GM12878 (cell line): ENCODE data around the gene SERPING1. TPM values are rescaled to one million over a fixed set of nuclear protein-coding genes. Genes with fewer than 3 reads are reported as not detected.

ENCODE experiments used
- ATAC-seq: fragments of 200-7000 bp; cut with Tn5 transposase; 3 replicates; pipeline ENCODE4 v1.9.1; 2020; ENCODE audit warnings: mild to moderate bottlenecking, moderate library complexity
- BruUV-seq: library from RNA; stranded (reverse); fragments of 400-500 nt; replicated peaks from 2 replicates; lab custom pipeline; 2021; lab: Mats Ljungman, UMichigan
- CTCF ChIA-PET: fragments of 300-600 bp; sonication (Branson Sonifier 250); formaldehyde crosslinking; extraction: SDS; loops from one replicate; lab custom pipeline; 2021; ENCODE audit warnings: inconsistent platforms; lab: Yijun Ruan, JAX
- POLR2A ChIA-PET: fragments of 350-600 bp; formaldehyde crosslinking; extraction: SDS; loops from one replicate; lab custom pipeline; 2021; ENCODE audit warnings: inconsistent platforms; lab: Charles Lee
- RAD21 ChIA-PET: fragments of 300-600 bp; sonication (Branson Sonifier 250); formaldehyde crosslinking; loops from one replicate; lab custom pipeline; 2023; ENCODE audit warnings: antibody characterized with exemption; ENCODE audit not compliant: unreplicated experiment; lab: Charles Lee
- SMC1A ChIA-PET: fragments of 300-600 bp; sonication (Branson Sonifier 250); formaldehyde crosslinking; loops from one replicate; lab custom pipeline; 2023; ENCODE audit not compliant: unreplicated experiment, uncharacterized antibody; lab: Charles Lee
- DNase-seq: peaks from one replicate; pipeline ENCODE4 v3.0.0-alpha.2; 2011; ENCODE audit warnings: low read depth, low spot score
- FAIRE-seq: peaks from 3 replicates; lab custom pipeline; 2011; peaks lifted over from hg19 to GRCh38; lab: Jason Lieb, UNC
- H2AFZ ChIP-seq: 2 replicates; pipeline ENCODE4 v1.6.0; 2011; ENCODE audit warnings: low read depth, low read length, control low read depth; ENCODE audit not compliant: control insufficient read depth
- H3K27ac ChIP-seq: 2 replicates; pipeline ENCODE4 v1.5.1; 2011; ENCODE audit warnings: control low read depth; ENCODE audit not compliant: control insufficient read depth, insufficient read depth
- H3K27me3 ChIP-seq, 2 experiments: replicated peaks in 1 of 2; 2 replicates each; pipeline versions ENCODE4 v1.6.0 to v1.6.1; 2011; ENCODE audit warnings: low read length in 1 of 2; ENCODE audit not compliant: control insufficient read depth in 2 of 2, insufficient read depth in 2 of 2
- H3K36me3 ChIP-seq, 2 experiments: 2 replicates each; pipeline ENCODE4 v1.5.1; 2011; ENCODE audit warnings: low read length in 1 of 2; ENCODE audit not compliant: control insufficient read depth in 2 of 2, insufficient read depth in 2 of 2
- H3K4me1 ChIP-seq: 2 replicates; pipeline ENCODE4 v1.6.1; 2011; ENCODE audit warnings: mild to moderate bottlenecking, low read length, moderate library complexity, mixed read lengths; ENCODE audit not compliant: control insufficient read depth, insufficient read depth
- H3K4me2 ChIP-seq: 2 replicates; pipeline ENCODE4 v1.6.0; 2011; ENCODE audit warnings: control low read depth; ENCODE audit not compliant: control insufficient read depth, insufficient read depth
- H3K4me3 ChIP-seq: fragments of 200-600 bp; sonication (generic); 2 replicates; pipeline ENCODE4 v1.5.1; 2016
- H3K79me2 ChIP-seq: 2 replicates; pipeline ENCODE4 v1.6.0; 2011; ENCODE audit warnings: low read length; ENCODE audit not compliant: control insufficient read depth, insufficient read depth
- H3K9ac ChIP-seq: 2 replicates; pipeline ENCODE4 v1.8.0; 2011; ENCODE audit warnings: low read length, control low read depth, mixed read lengths; ENCODE audit not compliant: control insufficient read depth, insufficient read depth
- H3K9me3 ChIP-seq: replicated peaks from 3 replicates; pipeline ENCODE4 v1.5.1; 2011; ENCODE audit warnings: mild to moderate bottlenecking, low read length; ENCODE audit not compliant: control insufficient read depth, insufficient read depth
- H4K20me1 ChIP-seq: 2 replicates; pipeline ENCODE4 v1.6.0; 2011; ENCODE audit not compliant: control insufficient read depth, insufficient read depth
- BHLHE40 ChIP-seq, 2 experiments: fragments of 450-650 bp in 1 of 2; IDR thresholded peaks; 2 replicates each; pipeline ENCODE4 v1.6.1; 2011 to 2017; ENCODE audit warnings: low read depth in 2 of 2, borderline replicate concordance in 1 of 2, improper control_type of control experiment in 1 of 2, low read length in 1 of 2, mild to moderate bottlenecking in 1 of 2
- EGR1 ChIP-seq, 2 experiments: IDR thresholded peaks; 1 replicate in 1 of 2; 2 replicates in 1 of 2; pipeline ENCODE4 v1.6.1; 2011 to 2012; ENCODE audit warnings: low read depth in 2 of 2, low read length in 2 of 2, borderline replicate concordance in 1 of 2, mild to moderate bottlenecking in 1 of 2, moderate library complexity in 1 of 2
- GABPA ChIP-seq: IDR thresholded peaks from 2 replicates; pipeline ENCODE4 v1.6.1; 2014; ENCODE audit warnings: antibody characterized with exemption, low read depth, mild to moderate bottlenecking, inconsistent platforms
- IKZF1 ChIP-seq: fragments of 450-650 bp; conservative IDR thresholded peaks from 2 replicates; pipeline ENCODE4 v1.6.1; 2017; ENCODE audit warnings: antibody characterized with exemption, mild to moderate bottlenecking
- NFYB ChIP-seq: IDR thresholded peaks from 2 replicates; pipeline ENCODE4 v1.6.1; 2011; ENCODE audit warnings: low read depth, mild to moderate bottlenecking, low read length, improper control_type of control experiment, moderate library complexity; ENCODE audit not compliant: insufficient read depth
- NKRF ChIP-seq: fragments of 450-650 bp; conservative IDR thresholded peaks from 2 replicates; pipeline ENCODE4 v1.6.1; 2017; ENCODE audit warnings: mild to moderate bottlenecking, moderate library complexity
- PAX8 ChIP-seq: fragments of 450-650 bp; IDR thresholded peaks from 2 replicates; pipeline ENCODE4 v1.6.1; 2017; ENCODE audit warnings: mild to moderate bottlenecking, moderate library complexity
- POLR2A ChIP-seq: IDR thresholded peaks from 2 replicates; pipeline ENCODE4 v1.6.1; 2011; ENCODE audit warnings: low read depth, mild to moderate bottlenecking, low read length
- POLR2AphosphoS5 ChIP-seq: IDR thresholded peaks from 2 replicates; pipeline ENCODE4 v1.6.1; 2011; ENCODE audit warnings: mild to moderate bottlenecking, low read length, inconsistent platforms
- POU2F2 ChIP-seq: IDR thresholded peaks from 3 replicates; pipeline ENCODE4 v1.6.1; 2011; ENCODE audit warnings: low read depth, mild to moderate bottlenecking, low read length, borderline replicate concordance
- RAD51 ChIP-seq: fragments of 450-650 bp; IDR thresholded peaks from 2 replicates; pipeline ENCODE4 v1.6.1; 2016; ENCODE audit warnings: moderate library complexity, mild to moderate bottlenecking, inconsistent platforms
- REST ChIP-seq: IDR thresholded peaks from 2 replicates; pipeline ENCODE4 v1.6.1; 2012; ENCODE audit warnings: mild to moderate bottlenecking, low read depth, low read length
- STAT1 ChIP-seq: fragments of 450-650 bp; conservative IDR thresholded peaks from 2 replicates; pipeline ENCODE4 v1.6.1; 2014; ENCODE audit warnings: antibody characterized with exemption, mild to moderate bottlenecking
- STAT3 ChIP-seq: IDR thresholded peaks from 2 replicates; pipeline ENCODE4 v1.6.1; 2011; ENCODE audit warnings: low read depth, low read length, improper control_type of control experiment
- USF2 ChIP-seq: IDR thresholded peaks from 2 replicates; pipeline ENCODE4 v1.6.1; 2011; ENCODE audit warnings: low read depth, low read length, improper control_type of control experiment, borderline replicate concordance
- WGBS: methylation state at CpG from one replicate; pipeline ENCODE4 v1.1.6; 2016; ENCODE audit warnings: low lambda C conversion rate; ENCODE audit not compliant: insufficient replicate concordance, insufficient coverage; ENCODE audit errors: missing lambda C conversion rate; 5-methylcytosine and 5-hydroxymethylcytosine counted together
- in situ Hi-C: fragments of 300-500 bp; cut with MboI; formaldehyde crosslinking; loops from 9 replicates; pipeline ENCODE4 v1.14.3; 2018; ENCODE audit warnings: mixed read lengths
- intact Hi-C: fragments of 100-400 bp; cut with micrococcal nuclease; formaldehyde crosslinking; loops from one replicate; pipeline ENCODE4 v1.14.2; 2022; ENCODE audit not compliant: unreplicated experiment
- polyA plus RNA-seq, 11 experiments: library from polyadenylated mRNA; depleted of rRNA in 4 of 11; unstranded in 6 of 11; stranded (reverse) in 5 of 11; fragments of >200 nt; fragmentation: Nextera tagmentation in 4 of 11; fragmentation: Illumina TruSeq in 1 of 11; extraction: Ambion mirVana in 4 of 11; extraction: Trizol in 1 of 11; gene quantifications; 1 replicate in 1 of 11; 2 replicates in 10 of 11; pipeline versions ENCODE4 v1.2.1 to v1.2.3, GENCODE V29; 2011 to 2016; ENCODE audit warnings: inconsistent platforms in 2 of 11, missing spikeins in 2 of 11, low read depth in 1 of 11
- total RNA-seq, 4 experiments: library from RNA; depleted of rRNA in 3 of 4; stranded (reverse); fragments of >200 nt in 3 of 4; fragmentation: Illumina TruSeq in 1 of 4; extraction: Trizol in 1 of 4; gene quantifications; 2 replicates each; pipeline versions ENCODE4 v1.2.1 to v1.2.3, GENCODE V29; 2013 to 2021

Gene SERPING1
- total and polyA plus RNA-seq, 10 of the 15 experiments (the other 5 are each of a cell fraction or from before 2014, with no cell fraction given): 0.24 to 1.4 TPM; not detected in 8

GRCh38 chr11:57566005-57566904 is 31.2 kb upstream of the SERPING1 start:
- Histone ChIP-seq H3K4me3 (peak overlapping the region; percentile 100), H3K36me3 (peaks cover 0 to 3% of the 10 kb centered on the region in 2 experiments; a peak in 1 of 4 replicates), H3K79me2 (peaks cover 55% of the 10 kb centered on the region), H2AFZ (peak overlapping the region; percentile 80), H4K20me1 (no peaks in the 10 kb centered on the region), H3K9me3 (no peaks in the 10 kb centered on the region), H3K27me3 (no peaks in the 10 kb centered on the region), H3K4me1 (peaks cover 4% of the 10 kb centered on the region), H3K27ac (peak overlapping the region; percentile 87), H3K9ac (peak overlapping the region; percentile 72), H3K4me2 (peak overlapping the region; percentile 92)
- ChIA-PET CTCF (interaction anchor here (0.6 to 9.2 kb wide), 11 partner anchors 32 to 958 kb away, joined by 3 to 319 read pairs (median 4); no protein-coding TSS in a partner anchor), RAD21 (interaction anchor here (1.1 to 3.2 kb wide), 5 partner anchors 19 to 220 kb away, joined by 3 to 83 read pairs (median 6); partner anchors contain the start of gene TIMM10), SMC1A (interaction anchor here (0.8 to 1.5 kb wide), 4 partner anchors 34 to 78 kb away, joined by 4 to 8 read pairs (median 6); no protein-coding TSS in a partner anchor), POLR2A (interaction anchor here (1.1 kb wide), 1 partner anchor 53 kb away, joined by 3 read pairs; no protein-coding TSS in a partner anchor)
- WGBS: 2% methylated on average over 4 of the region's 4 CpGs
- intact Hi-C loops: loop anchor here (1.0 to 10.0 kb wide), 4 partner anchors 18 to 219 kb away; partner anchors contain the start of genes MED19 and TMX2
- BruUV-seq: TSS peak; percentile 99
- ATAC-seq (peak; percentile 65), DNase-seq (peak; percentile 68), FAIRE-seq (peak; percentile 81)
- in situ Hi-C loops: loop anchor here (5.0 kb wide), 2 partner anchors 76 to 236 kb away; no protein-coding TSS in a partner anchor
- TF ChIP-seq USF2: peak; percentile 16; the same call in 1 of the 2 replicates
- peak; percentile 87 for TF ChIP-seq RAD51
- TF ChIP-seq STAT3: peak; percentile 65; the same call in 1 of the 2 replicates
- TF ChIP-seq NKRF: peak; percentile 59; the same call in 1 of the 2 replicates
- TF ChIP-seq PAX8: 0 out of 2 replicates have a peak, but pooled peaks have one; percentile 45
- peak; percentile 61 to 72; a peak in 3 of 4 replicates for TF ChIP-seq BHLHE40 (IDR thresholded peaks at IDR 0.05; ENCODE audit: borderline replicate concordance in 1 of 2, low read depth in 2 of 2, low read length in 1 of 2)
- no peak for TF ChIP-seq STAT1
- TF ChIP-seq POLR2A: 0 out of 2 replicates have a peak, but pooled peaks have one; percentile 24
- TF ChIP-seq POLR2AphosphoS5: peak; percentile 74
- peak; percentile 69 for TF ChIP-seq IKZF1
- peak; percentile 18; the same call in 1 of the 3 replicates for TF ChIP-seq POU2F2
- TF ChIP-seq EGR1 (IDR thresholded peaks at IDR 0.05; ENCODE audit: borderline replicate concordance in 1 of 2, low read depth in 2 of 2, low read length in 2 of 2): no peak
- no peak for TF ChIP-seq GABPA
- TF ChIP-seq NFYB: peak; percentile 64; the same call in 1 of the 2 replicates
- no peak for TF ChIP-seq REST
